Heart left ventricle (tissue), 13 donors: ENCODE data around the gene HELZ2.

Source experiments
- CTCF ChIP-seq, 12 donors: fragments of 200-600 bp; sonication (generic) in 4 of 12; IDR thresholded peaks; one replicate each; pipeline versions ENCODE4 v1.5.0 to v1.8.0; 2018 to 2022; ENCODE audit warnings: antibody characterized with exemption in 12 of 12, mild to moderate bottlenecking in 5 of 12
- POLR2A ChIP-seq, 2 donors: fragments of 450-650 bp; IDR thresholded peaks; one replicate each; pipeline ENCODE4 v1.6.1; 2017; ENCODE audit warnings: antibody characterized with exemption in 2 of 2, mild to moderate bottlenecking in 2 of 2, moderate library complexity in 2 of 2
- donor health status: ischemic (EF 13 %, LVEDD 7.1; RV severe dilation, severe dysfunction).
- donor health status: DM: no; HTN: yes; CAD: no.
- donor health status: DM: no; HTN: no; CAD: no.
- donor health status: ischemic (EF 25% LVEDD 6.9; RV normal size, moderate dysfunction).
- donor health status: ischemic (EF 25% LVEDD 5.7; RV mildly dilated, moderate dysfunction).
- donor health status: ischemic (EF 35%, LVEDD 5.7; RV mildly dilated, moderate dysfunction).
- donor health status: nonischemic (EF 11% LVEDD 7.7; RV severe dilation, severe dysfunction).
- donor health status: DM: yes; HTN: yes; CAD: no.
- donor health status: PGD.
- donor health status: ischemic (EF 29% LVEDD 5.4; RV normal size, mild dysfunction).
- donor health status: nonischemic (EF 23%, LVEDD 6.1; RV moderate dilation, normal function).

- TF ChIP-seq CTCF (IDR thresholded peaks at IDR 0.05) (no peak), POLR2A (IDR thresholded peaks at IDR 0.05) (no peak)
These were observed 39.0 kb downstream of the HELZ2 start for GRCh38 chr20:63534831-63535651.
